Calu3 (cell line): ENCODE results near the gene SLC12A4. TPM values are rescaled to one million over a fixed set of nuclear protein-coding genes. Genes with fewer than 3 reads are reported as not detected.

Experiments
- BruUV-seq: library from RNA; stranded (reverse); fragments of 400-500 nt; replicated peaks from 2 replicates; lab custom pipeline; 2021; lab: Mats Ljungman, UMichigan
- CTCF ChIA-PET: fragments of 300-600 bp; sonication (Branson Sonifier 250); formaldehyde crosslinking; loops from one replicate; lab custom pipeline; 2022; ENCODE audit warnings: antibody characterized with exemption; lab: Charles Lee
- DNase-seq: peaks from one replicate; pipeline ENCODE4 v3.0.0; 2022
- H3K27ac Mint-ChIP-seq: one replicate; pipeline ENCODE4 v1.8.0; 2022; ENCODE audit warnings: mixed read lengths; ENCODE audit not compliant: unreplicated experiment
- H3K27me3 Mint-ChIP-seq: one replicate; pipeline ENCODE4 v1.8.0; 2022; ENCODE audit warnings: mixed read lengths; ENCODE audit not compliant: unreplicated experiment
- H3K36me3 Mint-ChIP-seq: one replicate; pipeline ENCODE4 v1.8.0; 2022; ENCODE audit warnings: mild to moderate bottlenecking, moderate library complexity, mixed read lengths; ENCODE audit not compliant: insufficient read depth, unreplicated experiment
- H3K4me1 Mint-ChIP-seq: one replicate; pipeline ENCODE4 v1.8.0; 2022; ENCODE audit warnings: mild to moderate bottlenecking, low read depth, mixed read lengths; ENCODE audit not compliant: unreplicated experiment
- H3K4me3 Mint-ChIP-seq: one replicate; pipeline ENCODE4 v1.8.0; 2022; ENCODE audit warnings: mild to moderate bottlenecking, low read depth, moderate library complexity, mixed read lengths; ENCODE audit not compliant: unreplicated experiment
- H3K9me3 Mint-ChIP-seq: one replicate; pipeline ENCODE4 v1.8.0; 2022; ENCODE audit warnings: low read depth, mixed read lengths; ENCODE audit not compliant: unreplicated experiment
- intact Hi-C: fragments of 100-400 bp; cut with micrococcal nuclease; formaldehyde crosslinking; loops from one replicate; pipeline ENCODE4 v1.10.0; 2022; ENCODE audit not compliant: unreplicated experiment
- total RNA-seq: library from RNA; stranded (reverse); gene quantifications from 2 replicates; pipeline ENCODE4 v1.2.3, GENCODE V29; 2022
- TF ChIP-seq, protein P1 (sequence below): fragments of 200-600 bp; IDR thresholded peaks from one replicate; pipeline ENCODE4 v1.8.0; 2022; ENCODE audit warnings: antibody characterized with exemption; ENCODE audit not compliant: unreplicated experiment

SLC12A4 gene
- total RNA-seq, 1 experiment from 2014 or later = 38.0 TPM

DNA sequence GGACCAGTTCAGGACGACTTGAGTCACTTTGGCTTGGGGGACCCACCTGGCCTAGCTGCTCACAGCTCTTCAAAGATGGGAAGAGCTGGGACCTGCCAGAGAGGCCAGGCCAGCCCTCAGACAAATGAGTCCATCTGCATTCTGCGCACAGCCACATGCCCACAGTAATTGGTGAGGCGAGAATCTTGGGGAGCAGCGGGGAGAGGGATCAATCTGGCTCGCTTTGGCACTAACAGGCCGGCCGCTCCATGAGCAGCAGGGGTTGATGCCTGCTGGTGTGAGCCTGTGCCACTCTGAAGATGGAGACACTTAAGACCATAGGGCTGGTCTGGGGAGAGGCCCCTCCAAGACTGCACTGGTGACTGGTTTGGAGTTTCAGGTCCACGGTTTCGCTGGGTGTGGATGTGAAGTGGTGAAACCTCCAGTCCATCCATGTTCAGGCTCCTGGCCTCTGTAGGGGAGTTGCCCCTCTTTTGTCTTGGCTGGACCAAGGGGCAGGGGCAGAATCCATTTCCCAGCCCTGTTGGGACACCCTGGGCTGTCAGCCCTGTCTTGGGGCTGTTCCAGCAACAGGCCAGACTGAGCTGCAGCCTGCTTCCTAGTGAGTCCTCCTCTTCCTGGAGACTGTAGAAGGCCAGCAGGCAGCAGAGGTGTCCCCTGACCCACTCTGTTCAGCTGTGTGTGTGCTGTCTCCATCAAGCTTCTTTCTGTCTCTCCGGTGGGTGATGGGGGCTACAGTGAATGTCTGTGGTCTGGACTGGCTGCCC lies 44.1 kb downstream of the SLC12A4 start:
- Mint-ChIP-seq H3K36me3 (peaks cover 23% of the 10 kb centered on the region), H3K27ac (no peak overlapping the region), H3K27me3 (no peaks in the 10 kb centered on the region), H3K9me3 (no peaks in the 10 kb centered on the region), H3K4me1 (no peaks in the 10 kb centered on the region), H3K4me3 (no peak overlapping the region)
- no peak for DNase-seq
- TF ChIP-seq, protein P1, sequence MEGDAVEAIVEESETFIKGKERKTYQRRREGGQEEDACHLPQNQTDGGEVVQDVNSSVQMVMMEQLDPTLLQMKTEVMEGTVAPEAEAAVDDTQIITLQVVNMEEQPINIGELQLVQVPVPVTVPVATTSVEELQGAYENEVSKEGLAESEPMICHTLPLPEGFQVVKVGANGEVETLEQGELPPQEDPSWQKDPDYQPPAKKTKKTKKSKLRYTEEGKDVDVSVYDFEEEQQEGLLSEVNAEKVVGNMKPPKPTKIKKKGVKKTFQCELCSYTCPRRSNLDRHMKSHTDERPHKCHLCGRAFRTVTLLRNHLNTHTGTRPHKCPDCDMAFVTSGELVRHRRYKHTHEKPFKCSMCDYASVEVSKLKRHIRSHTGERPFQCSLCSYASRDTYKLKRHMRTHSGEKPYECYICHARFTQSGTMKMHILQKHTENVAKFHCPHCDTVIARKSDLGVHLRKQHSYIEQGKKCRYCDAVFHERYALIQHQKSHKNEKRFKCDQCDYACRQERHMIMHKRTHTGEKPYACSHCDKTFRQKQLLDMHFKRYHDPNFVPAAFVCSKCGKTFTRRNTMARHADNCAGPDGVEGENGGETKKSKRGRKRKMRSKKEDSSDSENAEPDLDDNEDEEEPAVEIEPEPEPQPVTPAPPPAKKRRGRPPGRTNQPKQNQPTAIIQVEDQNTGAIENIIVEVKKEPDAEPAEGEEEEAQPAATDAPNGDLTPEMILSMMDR = no peak
- no TSS peak for BruUV-seq
- intact Hi-C loops = no loop called here
- CTCF ChIA-PET = no interaction called here

DNA sequence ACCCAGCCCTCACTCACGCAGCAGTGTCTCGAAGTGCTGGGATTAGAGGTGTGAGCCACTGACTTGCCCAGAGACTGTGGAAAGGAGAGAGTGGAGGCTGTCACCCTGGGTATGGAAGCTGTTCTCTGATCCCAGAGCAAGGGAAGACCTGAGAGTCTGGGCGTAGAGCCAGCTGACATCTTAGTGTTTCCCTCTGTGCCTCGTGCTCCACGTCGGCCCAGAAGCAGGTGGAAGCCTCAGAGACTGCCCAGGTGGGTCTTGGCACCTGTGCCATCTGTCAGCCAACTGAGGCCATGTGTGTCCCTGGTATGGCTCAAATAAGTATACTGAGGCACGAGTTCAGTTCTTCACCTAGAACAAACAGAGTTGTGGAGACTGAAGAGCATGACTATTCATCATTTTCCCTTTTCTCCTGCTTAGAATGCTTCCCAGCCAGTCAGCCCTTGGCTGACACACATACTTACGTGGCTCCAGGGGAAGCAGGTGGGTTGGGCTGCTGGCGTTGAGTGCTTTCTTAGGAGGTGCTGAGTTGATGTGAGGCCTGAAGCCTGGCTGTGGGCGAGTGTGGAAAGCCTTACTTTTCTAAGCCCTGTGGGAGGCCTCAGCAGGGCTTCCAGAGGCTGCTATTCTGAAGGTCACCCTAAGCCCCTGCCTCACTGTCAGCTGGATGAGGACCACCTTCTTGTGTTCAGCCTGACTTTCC lies 44.9 kb downstream of the SLC12A4 start:
- no peaks in the 10 kb centered on the region for H3K27me3 Mint-ChIP-seq
- CTCF ChIA-PET = no interaction called here
- H3K9me3 Mint-ChIP-seq = no peaks in the 10 kb centered on the region
- BruUV-seq = no TSS peak
- TF ChIP-seq, protein P1 = no peak
- intact Hi-C loops = no loop called here
- DNase-seq = no peak
- H3K27ac Mint-ChIP-seq = no peak overlapping the region
- H3K4me1 Mint-ChIP-seq = no peaks in the 10 kb centered on the region
- peaks cover 22% of the 10 kb centered on the region for H3K36me3 Mint-ChIP-seq
- no peak overlapping the region for H3K4me3 Mint-ChIP-seq

DNA sequence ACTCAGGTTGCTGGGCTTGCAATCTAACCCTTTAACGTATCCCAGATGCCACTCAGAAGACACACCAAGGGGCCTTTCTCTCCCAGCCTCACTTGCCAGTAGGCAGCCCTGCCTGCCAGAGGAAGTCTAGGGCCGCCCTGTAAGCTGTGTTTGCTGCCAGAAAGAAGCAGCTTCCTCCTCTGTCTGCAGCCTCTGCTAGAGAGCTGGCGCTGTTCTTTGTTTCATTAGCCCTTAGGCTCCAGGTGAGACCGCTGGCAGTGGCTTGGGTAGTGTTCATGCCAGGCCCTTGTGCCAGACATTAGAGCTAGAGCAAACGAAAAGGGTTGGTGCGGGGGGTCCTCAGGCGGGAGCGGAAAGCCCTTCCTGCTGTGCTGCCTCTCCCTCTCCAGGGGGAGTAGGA lies 45.7 kb downstream of the SLC12A4 start:
- TF ChIP-seq, protein P1 = no peak
- CTCF ChIA-PET = interaction anchor here (0.6 kb wide), 1 partner anchor 10 kb away, joined by 3 read pairs; no protein-coding TSS in a partner anchor
- Mint-ChIP-seq H3K36me3 (peaks cover 19% of the 10 kb centered on the region), H3K9me3 (no peaks in the 10 kb centered on the region), H3K4me3 (no peak overlapping the region), H3K27ac (no peak overlapping the region), H3K4me1 (peaks cover 3% of the 10 kb centered on the region), H3K27me3 (no peaks in the 10 kb centered on the region)
- intact Hi-C loops = no loop called here
- BruUV-seq = no TSS peak
- DNase-seq = no peak

DNA sequence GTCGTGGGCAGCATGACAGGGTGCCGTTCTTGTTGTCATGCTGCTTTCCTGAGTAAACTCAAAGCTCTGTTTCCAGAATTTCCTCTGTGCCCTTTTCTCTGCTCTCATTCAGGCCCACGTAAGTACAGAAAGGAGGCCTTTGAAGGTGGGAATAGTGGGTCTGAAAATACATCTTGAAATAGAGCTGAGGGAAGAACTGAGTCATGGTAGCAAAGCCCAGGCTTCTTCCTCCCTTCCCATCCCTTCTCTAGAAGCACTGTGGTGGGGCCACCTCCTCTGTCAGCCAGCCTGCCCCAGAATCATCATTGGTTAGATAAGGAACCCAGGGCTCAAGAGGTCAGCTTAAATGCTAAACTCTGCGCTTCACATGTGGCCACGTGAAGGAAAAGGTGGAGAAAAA lies 46.2 kb downstream of the SLC12A4 start:
- H3K9me3 Mint-ChIP-seq = no peaks in the 10 kb centered on the region
- H3K27me3 Mint-ChIP-seq = no peaks in the 10 kb centered on the region
- H3K4me1 Mint-ChIP-seq = peaks cover 8% of the 10 kb centered on the region
- H3K4me3 Mint-ChIP-seq = no peak overlapping the region
- intact Hi-C loops = no loop called here
- TF ChIP-seq, protein P1 = no peak
- H3K27ac Mint-ChIP-seq = no peak overlapping the region
- CTCF ChIA-PET = interaction anchor here (0.6 kb wide), 1 partner anchor 11 kb away, joined by 3 read pairs; no protein-coding TSS in a partner anchor
- H3K36me3 Mint-ChIP-seq = peaks cover 19% of the 10 kb centered on the region
- BruUV-seq = no TSS peak
- no peak for DNase-seq
